HG03095 (cell line): ENCODE results near the gene KIF17.
A peak's percentile ranks its signal among the peaks of the same experiment; 100 is the strongest.

ENCODE experiments used
- ATAC-seq: cut with Tn5 transposase; IDR thresholded peaks from one replicate; pipeline ENCODE4 v1.9.1; 2021; ENCODE audit warnings: moderate library complexity; ENCODE audit not compliant: unreplicated experiment

Gene KIF17

DNA sequence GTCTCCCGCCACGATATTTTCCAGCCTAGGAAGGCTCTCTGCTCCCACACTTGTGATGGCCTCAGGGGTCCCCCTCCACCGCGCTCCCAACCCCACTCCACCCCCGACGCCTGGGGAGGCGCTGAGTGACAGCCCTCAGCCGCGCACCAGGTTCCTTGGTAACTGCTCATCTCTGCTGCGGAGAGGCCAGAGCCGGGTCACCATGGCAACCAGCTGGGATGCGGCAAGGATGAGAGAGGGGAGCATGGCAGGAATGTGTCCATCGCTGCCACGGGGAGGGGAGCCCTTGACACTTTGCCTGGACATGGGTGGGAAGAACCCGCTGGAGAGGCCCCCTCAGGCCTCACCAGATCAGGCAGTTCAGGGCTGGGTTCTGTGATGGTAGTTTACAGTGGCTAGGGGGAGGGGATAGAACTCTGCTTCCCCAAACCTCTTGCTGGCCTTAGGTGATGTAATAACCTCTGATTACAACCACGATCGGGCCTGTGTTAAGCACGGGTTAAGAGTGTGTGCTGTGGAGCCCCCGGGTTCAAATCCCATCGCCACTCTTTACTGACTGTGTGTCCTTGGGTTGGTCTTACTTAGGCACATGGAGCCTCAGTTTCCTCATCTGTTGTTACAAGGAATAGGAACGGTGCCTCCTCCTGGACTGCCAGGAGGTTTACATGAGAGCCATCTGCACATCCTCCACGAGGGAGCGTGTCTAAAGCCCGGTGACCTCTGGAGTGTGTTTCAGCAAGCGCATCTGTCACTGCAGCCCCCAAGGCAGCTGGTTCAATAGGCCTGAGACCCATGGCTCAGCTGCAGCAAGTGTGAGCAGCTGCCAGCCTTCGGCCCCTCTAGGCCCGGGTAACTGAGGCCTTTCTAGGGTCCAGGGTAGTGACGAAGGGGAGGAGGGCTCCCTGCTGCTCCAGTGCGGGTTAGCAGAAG, 6.3 kb downstream of the KIF17 start:
- ATAC-seq = no peak

DNA sequence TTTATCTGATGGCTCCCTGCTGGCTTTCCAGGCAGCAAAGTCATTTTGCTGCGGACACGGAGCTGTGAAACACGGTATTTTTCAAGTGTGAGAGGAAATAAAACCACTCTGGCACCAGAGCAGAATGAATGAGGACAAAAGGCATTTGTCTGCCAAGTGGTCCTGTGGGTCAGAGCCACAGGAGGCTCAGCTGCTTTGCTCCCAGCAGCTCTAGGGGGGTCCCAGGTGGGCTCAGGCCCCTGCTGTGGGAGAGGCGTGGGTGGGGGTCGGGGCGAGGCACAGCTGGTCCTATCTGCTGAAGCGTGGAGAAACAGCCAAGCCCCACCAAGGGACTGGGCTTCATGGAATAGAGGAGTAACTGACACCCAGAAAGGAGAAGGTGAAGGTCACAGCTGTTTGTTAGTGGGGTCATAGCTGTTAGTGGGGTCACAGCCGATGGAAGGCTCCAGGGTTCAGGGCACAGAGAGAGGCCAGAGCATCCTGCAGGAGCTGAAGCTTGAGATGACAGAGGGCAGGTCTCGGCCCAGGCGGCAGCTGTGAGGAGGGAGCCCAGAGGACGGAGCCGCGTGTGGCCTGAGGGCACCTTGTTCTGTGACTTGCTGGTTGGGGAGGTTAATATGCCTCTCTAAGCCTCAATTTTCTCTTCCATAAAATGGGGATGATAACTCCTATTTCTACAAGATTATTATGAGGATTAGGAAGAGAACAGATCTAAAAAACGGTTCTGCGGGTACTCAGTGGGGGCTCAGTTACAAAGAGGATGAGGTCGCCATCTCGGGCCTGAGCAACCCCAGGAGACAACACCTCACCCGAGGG, 7.1 kb downstream of the KIF17 start:
- ATAC-seq = no peak

DNA sequence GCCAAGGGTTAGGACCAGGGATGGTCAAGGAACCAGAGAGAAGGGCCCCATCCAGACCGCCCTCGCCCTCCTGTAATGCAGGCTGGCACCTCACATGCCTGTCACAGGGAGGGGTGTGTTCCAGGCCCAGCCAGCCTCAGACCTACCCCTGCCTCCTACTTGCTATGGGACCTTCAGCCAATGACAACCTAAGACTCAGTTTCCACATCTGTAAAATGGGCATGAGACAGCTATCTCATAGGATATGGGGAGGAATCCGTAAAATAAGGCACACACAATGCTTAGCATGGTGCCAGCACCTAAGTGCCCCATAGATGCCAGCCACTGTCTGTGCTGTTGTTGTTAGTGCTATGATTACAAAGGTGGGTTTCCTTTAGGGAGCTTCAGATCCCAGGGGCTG, 7.9 kb downstream of the KIF17 start:
- ATAC-seq = no peak

DNA sequence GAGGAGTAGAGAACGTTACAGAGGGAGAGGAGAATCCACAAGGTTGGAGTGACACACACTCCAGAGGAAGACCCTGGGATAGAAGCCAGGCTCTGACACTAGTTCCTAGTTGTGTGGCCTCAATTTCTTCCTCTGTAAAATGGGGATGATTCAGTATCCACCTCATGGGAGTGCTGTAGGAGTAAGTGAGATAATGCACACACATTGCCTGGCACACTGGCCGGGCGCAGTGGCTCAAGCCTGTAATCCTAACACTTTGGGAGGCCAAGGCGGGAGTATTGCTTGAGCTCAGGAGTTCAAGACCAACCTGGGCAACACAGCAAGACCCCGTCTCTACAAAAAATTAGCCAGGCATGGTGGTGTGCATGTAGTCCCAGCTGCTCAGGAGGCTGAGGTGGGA, 8.9 kb downstream of the KIF17 start:
- ATAC-seq = no peak

DNA sequence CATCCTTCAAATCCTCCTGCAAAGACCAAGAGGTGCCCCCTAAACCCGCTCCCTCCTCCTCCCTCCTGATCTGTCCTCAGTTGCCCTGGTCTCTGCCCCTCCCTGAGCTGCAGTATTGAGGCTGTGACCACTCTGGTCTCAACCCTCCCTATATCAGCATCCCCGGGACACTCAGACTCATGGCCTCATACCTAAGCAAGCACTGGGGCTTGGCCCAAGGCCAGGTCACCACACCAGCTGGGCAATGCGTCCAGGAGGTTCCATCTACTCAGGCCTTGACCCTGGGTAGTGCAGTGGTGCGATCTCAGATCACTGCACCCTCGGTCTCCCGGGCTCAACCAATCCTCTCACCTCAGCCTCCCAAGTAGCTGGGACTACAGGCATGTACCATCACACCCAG, 9.8 kb downstream of the KIF17 start:
- no peak for ATAC-seq

DNA sequence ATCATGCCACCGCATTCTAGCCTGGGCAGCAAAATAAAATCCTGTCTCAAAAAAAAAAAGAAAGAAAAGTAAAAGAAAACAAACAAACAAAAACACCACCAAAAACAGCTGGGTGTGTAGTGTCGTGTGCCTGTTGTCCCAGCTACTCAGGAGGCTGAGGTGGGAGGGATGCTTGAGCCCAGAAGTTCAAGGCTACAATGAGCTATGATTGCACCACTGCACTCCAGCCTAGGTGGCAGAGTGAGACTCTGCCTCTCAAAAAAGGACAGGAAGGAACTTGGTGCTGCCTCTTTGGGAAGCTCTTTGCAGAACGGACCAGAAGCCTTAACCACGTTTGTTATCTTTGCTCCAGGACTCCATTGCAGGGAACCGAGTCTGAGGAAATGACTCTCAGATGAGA, 11.0 kb downstream of the KIF17 start:
- ATAC-seq = no peak

DNA sequence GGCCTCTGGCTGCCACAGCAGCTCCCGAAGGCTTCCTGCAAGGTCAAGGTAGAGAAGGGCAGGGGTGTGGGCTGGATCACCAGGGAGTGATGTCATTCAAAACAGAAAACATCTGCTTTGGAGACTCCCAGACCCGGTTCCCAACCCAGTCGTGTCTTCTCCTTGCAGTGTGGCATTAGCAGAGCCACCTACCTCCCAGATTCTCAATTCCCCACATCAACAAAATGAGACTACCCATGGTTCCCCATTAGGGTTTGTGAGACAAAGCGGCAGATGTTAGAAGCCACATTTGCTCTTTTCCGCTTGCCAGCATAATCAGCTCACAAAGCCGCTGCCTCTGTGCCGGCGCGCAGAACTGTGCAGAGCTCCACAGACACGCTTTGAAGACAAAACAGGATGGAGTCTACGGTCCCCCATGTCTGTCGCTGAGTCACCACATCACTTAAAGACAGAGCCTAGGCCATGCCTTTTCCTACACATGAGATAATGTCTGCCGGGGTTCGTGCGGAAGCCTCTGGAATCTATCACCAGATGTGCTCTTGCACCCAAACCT, 12.5 kb downstream of the KIF17 start:
- ATAC-seq = no peak

DNA sequence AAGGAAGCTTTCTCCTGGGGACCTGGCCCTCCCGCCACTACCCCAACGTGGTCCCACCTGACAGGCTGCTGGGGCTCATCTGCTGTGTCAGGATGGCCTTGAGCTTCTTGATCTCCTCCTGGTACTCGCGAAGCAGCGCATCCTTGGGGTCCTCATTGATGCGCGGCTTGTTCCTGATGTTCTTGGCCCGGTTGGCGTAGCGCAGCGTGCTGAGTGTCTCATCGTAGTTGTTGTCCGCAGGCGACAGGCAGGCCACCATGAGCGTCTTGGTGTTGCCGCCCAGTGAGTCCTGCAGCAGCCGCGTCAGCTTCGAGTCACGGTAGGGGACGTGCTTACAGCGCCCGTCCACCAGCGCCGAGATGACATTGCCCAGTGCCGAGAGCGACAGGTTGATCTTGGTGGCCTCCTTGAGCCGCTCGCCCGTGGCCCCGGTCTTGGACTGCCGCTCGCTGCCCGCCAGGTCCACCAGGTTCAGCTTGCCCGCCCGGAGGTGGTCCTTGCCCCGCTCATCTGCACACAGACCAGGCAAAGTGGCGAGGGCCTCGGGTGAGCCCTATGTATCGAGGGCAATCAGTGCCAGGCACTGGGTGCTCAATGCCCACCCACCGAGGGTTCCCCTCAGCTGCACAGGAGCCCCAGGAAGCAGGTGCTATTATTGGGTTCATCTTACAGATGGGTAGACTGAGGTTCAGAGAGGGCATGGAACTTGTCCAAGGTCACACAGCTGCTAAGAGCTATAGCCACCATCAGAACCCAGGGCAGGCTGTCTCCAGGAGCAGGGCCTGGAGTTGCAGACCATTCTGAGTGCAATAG, 13.2 kb downstream of the KIF17 start:
- ATAC-seq = no peak

DNA sequence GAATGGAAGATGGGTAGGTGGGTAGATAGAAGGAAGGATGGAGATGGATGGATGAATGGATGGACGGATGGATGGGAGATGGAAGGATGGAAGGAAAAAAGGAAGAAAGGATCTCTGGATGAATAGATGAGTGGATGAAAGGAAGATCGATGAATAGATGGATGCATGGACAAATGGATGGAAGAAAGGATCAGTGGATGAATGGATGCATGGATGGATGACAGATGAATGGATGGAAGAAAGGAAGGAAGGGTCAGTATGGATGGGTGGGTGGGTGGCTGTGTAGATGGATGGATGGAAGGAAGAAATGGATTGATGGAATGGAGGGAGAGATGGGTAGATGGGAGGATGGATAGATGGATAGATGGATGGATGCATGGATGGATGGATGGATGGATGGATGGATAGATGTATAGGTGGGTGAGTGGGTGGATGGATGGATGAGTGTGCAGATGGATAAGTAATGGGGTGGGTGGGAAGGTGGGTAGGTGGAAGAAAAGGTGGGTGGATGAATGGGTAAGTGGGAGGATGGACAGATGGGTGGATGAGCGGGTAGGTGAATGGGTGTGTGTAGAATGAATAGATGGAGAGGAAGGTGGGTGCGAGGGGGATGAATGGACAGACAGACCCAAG, 14.6 kb downstream of the KIF17 start:
- no peak for ATAC-seq

DNA sequence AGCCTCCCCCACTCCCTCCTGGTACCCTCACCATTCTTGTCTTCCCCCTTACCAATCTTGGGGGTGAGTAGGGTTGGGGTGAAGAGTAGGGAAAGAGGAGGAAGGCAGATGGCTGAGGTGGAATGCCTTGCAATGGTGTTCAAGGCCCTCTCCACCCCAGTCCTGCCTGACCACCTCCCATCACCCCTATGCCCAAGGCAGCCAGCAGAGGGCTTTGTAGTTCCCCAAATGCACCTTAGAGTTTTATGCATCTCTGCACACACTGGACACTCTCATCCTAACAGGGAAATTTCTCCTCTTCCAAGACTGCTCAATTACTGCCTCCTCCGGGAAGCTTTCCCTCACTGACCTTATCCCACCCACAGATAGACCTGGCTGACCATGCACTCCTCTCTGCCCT, 15.4 kb downstream of the KIF17 start:
- no peak for ATAC-seq

DNA sequence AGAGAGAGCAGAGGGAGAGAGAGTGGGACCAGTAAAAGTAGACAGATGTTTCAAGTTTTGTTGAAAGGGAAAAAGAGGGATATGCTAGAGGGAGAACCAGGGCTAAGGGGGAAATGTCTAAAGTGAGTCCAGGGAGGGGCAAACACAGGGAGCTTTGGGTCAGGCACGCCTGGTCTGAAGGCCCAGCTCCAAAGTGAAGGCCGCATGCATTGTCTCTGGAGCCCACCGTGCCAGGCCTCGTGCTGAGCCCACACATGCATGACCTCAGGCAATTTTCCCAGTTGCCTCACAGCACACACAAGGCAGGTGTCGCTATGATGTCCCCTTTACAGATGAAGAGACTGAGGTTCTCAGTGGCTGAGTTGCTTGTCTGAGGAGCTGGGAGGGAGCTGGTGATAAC, 16.0 kb downstream of the KIF17 start:
- ATAC-seq = no peak

DNA sequence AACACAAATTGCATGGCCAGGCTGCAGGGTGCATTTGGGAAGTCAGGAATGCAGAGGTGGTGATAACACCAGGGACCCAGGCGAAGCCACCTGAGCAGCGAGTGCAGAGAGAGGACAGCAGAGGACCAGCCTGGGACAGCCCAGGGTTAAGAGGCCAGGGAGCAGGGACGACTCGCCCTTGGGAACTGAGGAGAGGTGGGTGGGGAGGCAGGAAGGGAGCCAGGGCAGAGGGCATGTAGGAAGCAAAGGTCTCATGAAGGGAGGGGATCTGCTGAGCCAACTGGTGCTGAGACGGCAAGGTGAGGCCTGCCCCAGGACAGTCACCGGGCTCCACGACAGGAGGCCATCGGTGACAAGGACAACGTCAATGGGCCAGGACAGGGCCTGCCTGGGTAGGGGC, 16.4 kb downstream of the KIF17 start:
- no peak for ATAC-seq

DNA sequence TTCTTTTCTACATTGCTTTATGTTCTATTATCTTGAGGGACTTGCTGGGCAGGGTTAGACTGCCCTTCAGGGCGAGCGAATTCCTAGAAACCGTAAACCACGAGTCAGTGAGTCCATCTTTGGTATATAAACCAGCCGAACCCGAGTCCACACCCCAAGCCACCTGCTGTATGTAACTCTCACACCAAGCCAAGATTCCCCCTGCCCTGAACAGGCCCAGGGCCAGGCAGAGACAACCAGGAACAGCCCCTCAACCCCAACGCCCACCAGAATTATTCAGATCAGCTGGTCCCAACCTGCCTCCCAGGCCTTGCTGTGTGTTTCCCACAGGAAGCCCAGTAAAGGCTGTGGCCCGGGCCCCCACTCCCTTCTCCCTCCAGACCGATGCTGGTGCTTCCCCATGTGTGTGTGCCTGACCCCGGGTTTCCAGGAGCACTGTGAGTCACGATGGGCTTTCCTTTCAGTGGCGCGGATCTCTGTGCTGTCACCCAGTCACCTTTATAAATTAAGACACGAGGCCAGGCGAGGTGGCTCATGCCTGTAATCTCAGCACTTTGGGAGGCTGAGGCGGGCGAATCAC, 17.1 kb downstream of the KIF17 start:
- ATAC-seq = no peak

DNA sequence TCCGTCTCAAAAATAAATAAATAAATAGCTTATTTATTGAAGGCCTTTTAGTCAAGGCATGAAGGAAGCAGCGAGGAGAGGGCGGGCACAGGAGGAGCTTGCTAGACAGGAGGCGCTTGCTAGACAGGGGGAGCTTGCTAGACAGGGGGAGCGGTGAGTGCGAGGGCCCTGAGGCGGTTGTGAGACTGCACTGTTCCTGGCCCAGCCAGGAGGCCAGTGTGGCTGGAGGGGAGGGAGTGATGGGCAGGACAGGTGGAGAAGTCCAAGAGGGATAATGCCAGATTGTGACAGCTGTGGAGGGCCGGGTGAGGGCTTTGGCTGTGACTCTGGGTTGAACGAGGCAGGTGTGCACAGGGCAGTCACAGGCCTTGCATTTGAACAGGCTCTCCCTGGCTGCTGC, 18.2 kb downstream of the KIF17 start:
- ATAC-seq = no peak

DNA sequence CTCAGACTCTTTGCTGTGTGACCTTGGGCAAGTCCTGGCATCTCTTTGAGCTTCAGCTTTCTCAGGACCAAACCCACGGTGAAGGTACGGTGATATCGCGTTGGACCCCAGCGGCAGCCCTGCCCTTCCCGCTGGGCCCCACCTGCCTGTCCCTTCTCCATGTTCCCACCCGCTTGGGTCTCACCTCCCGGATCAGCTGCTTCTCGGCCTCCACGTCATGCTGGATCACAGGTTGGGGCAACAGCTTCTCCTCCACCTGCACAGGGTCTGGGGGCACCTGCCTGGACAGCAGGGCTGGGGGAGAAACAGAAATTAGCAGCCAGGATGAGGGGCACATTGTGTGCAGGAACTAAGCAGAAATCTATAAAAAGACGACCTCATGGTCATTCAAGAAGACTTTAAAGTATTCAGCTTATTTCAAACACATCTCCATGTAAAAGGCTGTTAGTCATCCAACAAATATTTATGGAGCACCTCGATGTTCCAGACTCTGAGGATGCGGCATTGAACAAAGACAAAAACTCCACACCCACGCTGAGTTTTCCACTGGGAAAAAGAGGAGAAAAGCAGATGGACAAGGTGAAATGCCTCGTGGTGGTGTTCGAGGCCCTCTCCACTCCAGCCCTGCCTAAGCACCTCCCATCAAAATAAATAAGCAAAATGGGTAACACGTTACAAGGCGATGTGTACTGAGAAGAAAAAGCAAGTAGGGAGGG, 19.5 kb downstream of the KIF17 start:
- ATAC-seq = no peak

DNA sequence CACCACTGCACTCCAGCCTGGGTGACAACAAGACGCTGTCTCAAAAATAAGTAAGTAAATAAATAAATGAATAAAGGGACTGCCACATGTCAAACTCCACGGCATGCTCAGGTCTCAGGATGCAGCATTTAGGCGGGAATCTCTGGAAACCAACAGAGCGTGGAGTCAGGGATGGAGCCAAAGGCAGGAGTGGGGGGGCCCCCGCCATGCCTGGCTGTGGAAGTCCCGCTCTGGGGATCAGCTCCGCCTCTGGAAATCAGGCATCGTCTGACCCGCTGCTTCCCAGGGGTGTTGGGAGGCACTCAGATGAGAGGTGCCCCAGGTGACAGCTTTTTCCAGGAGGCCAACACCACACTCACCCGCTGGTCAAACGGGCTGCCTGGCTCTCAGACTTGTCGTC, 20.2 kb downstream of the KIF17 start:
- ATAC-seq = no peak

DNA sequence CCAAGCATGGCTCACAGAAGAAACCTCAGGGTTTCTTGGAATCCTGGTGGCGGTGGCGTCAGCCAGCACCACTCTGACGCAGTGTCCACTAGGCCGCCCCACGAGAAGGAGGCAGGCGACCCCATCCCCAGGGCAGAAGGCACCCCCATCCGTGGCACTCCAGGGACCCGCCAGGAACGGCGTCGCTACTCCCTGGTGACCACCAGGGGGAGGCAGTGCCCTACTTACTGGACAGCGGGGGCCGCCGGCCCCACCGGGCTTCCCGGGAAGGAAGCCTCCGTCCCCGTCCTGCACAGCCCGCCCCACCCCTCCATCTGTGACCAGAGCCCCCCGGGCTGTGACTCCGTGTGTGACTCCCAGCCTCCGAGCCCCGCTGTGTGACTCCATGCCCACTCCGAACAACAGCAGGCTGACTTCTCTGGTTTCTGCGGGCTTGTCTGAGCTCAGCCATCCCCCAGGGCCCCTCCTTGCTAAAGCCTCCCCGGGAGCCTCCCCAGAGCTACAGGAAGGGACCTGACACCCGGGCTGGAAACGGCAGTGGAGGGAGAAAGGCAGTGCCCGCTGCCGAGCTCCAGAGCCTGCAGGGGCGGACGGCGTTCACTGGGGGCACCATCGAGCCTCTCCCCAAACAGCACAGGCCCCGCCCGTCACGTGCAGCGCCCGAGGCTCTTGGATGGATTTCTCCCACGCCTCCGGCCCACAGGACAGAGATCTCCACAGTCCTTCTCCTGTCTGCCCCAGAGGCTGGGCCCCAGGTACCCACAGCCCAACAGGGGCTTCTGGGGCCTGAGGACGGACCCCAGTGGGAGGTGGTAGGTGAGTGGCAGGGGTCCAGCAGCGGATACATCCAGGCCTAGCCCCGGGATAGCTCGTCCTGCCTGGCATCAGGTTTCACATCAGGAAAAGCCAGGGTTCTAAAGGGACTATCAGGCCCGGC, 21.1 kb downstream of the KIF17 start:
- ATAC-seq = peak; percentile 65

DNA sequence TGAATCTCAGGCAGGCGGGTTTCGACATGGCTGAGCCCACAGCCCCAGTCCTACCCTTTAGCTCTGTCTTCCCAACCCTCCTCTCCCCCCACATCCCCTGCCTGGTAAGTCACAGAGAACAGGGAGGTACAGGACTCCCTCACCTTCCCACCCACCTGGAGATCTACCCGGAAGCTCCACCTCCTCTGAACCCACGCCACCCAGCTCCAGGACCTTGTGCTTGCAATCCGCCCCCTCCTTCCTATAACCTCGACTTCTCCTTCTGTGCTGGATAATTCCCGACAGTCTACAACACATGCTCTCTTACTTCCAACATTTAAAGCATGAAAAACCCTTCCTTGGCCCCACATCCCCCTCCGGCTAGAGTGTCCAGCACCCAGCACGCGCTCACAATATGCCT, 22.3 kb downstream of the KIF17 start:
- ATAC-seq = no peak
